ENCODE measurements around the gene GADD45G. TPM values are rescaled to one million over a fixed set of nuclear protein-coding genes. Genes with fewer than 3 reads are reported as not detected.

GADD45G gene
- total and polyA plus RNA-seq, 8 donors = 9.5 to 220 (median 21.1) TPM

DNA sequence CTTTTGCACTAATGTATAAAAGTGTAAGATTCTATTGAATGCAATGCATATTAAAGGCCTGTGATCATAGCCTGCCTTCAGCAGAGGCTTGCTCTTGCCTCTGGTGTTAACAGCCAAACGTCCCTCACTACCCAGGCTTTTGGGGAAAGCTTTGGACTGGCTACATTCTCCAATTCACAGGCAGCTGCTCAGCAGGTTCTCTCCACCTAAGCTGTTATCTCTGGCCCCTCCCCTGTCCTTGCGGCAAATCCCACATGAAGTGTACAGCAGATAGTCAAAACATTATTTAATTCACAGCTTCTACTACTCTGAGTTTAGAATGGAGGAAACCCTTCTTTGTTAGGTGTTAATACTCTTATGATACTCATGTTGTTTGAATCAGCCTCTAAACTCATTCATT is 45.9 kb upstream of the GADD45G start:
- Histone ChIP-seq H3K36me3 (no peaks in the 10 kb centered on the region), H3K9me3 (no peaks in the 10 kb centered on the region), H3K4me1 (peaks cover 0 to 8% (median 5%) of the 10 kb centered on the region in 3 donors), H3K4me3 (no peak overlapping the region), H3K27me3 (no peaks in the 10 kb centered on the region), H3K27ac (no peak overlapping the region)
- FAIRE-seq (no peak), ATAC-seq (peak in 1 of 4 donors; percentile 62), DNase-seq (no peak)
- TF ChIP-seq CTCF (IDR thresholded peaks at IDR 0.05) = no peak
- 19 to 24% methylated on average over 2 of the region's 2 CpGs for WGBS, 2 donors
- intact Hi-C loops (cut with DNase I) = no loop called here

- 75 to 77% methylated on average over 10 of the region's 10 CpGs for WGBS, 2 donors
- H3K27ac ChIP-seq = peak overlapping the region in 3 of 4 donors; percentile 17 to 30 (median 22)
- peaks cover 0 to 8% (median 5%) of the 10 kb centered on the region in 3 donors for H3K4me1 ChIP-seq
- ATAC-seq = peak; percentile 56 to 79 (median 67)
- H3K27me3 ChIP-seq = no peaks in the 10 kb centered on the region
- H3K9me3 ChIP-seq = no peaks in the 10 kb centered on the region
- intact Hi-C loops (cut with DNase I) = no loop called here
- no peak overlapping the region for H3K4me3 ChIP-seq
- no peak for TF ChIP-seq CTCF (IDR thresholded peaks at IDR 0.05)
- H3K36me3 ChIP-seq = no peaks in the 10 kb centered on the region
- DNase-seq = no peak
- no peak for FAIRE-seq
These were observed 42.5 kb upstream of the GADD45G start for GRCh38 chr9:89562186-89562814.

GRCh38 chr9:89563571-89564345 is 41.1 kb upstream of the GADD45G start:
- H3K36me3 ChIP-seq = no peaks in the 10 kb centered on the region
- H3K4me3 ChIP-seq = no peak overlapping the region
- DNase-seq = no peak
- no peak for ATAC-seq
- H3K9me3 ChIP-seq = no peaks in the 10 kb centered on the region
- no peak for TF ChIP-seq CTCF (IDR thresholded peaks at IDR 0.05)
- 85 to 86% methylated on average over 15 of the region's 15 CpGs for WGBS, 2 donors
- FAIRE-seq = no peak
- H3K27me3 ChIP-seq = no peaks in the 10 kb centered on the region
- intact Hi-C loops (cut with DNase I) = no loop called here
- H3K4me1 ChIP-seq = peaks cover 0 to 8% (median 5%) of the 10 kb centered on the region in 3 donors
- H3K27ac ChIP-seq = no peak overlapping the region

GRCh38 chr9:89564346-89564878 is 40.4 kb upstream of the GADD45G start:
- Histone ChIP-seq H3K27me3 (no peaks in the 10 kb centered on the region), H3K36me3 (no peaks in the 10 kb centered on the region), H3K4me3 (no peak overlapping the region), H3K27ac (no peak overlapping the region), H3K4me1 (peaks cover 0 to 8% (median 5%) of the 10 kb centered on the region in 3 donors), H3K9me3 (no peaks in the 10 kb centered on the region)
- DNase-seq = no peak
- no peak for TF ChIP-seq CTCF (IDR thresholded peaks at IDR 0.05)
- intact Hi-C loops (cut with DNase I) = no loop called here
- 87 to 88% methylated on average over 14 of the region's 14 CpGs for WGBS, 2 donors
- peak in 2 of 4 donors; percentile 27 to 54 for ATAC-seq
- no peak for FAIRE-seq
